ENCODE measurements around the gene EFNA5.
"Not testable (repeated sequence)": the region's sequence is repeated elsewhere in the genome, so short reads cannot be mapped to it uniquely, and the experiment has no call there.

Gene EFNA5

GRCh38 chr5:107450531-107450930 is 220.2 kb downstream of the EFNA5 start:
- no peak for FAIRE-seq

- FAIRE-seq = no peak
Observed at GRCh38 chr5:107449369-107449768, 221.4 kb downstream of the EFNA5 start.

- no peak for FAIRE-seq
Observed at GRCh38 chr5:107447587-107447986, 223.2 kb downstream of the EFNA5 start.

GRCh38 chr5:107446972-107447371 is 223.8 kb downstream of the EFNA5 start:
- no peak for FAIRE-seq

DNA sequence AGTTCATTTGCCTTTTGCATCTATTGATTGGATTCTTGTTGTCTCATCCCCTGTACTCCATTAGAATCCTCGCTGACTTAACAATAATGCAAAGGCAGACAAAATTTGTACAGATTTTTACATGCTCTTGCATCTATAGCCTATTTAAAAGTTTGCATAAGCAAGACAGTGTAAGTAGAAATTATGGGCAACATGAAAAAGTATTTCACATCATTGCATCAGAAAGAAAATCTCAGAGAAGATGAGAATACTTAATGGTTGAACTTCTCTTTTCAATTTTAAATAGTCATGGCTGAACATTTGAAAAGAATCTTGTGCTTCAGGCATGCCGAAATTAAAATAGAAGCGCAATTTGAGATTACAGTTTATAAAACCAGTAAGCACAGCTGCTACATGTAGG is 226.4 kb downstream of the EFNA5 start:
- no peak for FAIRE-seq

DNA sequence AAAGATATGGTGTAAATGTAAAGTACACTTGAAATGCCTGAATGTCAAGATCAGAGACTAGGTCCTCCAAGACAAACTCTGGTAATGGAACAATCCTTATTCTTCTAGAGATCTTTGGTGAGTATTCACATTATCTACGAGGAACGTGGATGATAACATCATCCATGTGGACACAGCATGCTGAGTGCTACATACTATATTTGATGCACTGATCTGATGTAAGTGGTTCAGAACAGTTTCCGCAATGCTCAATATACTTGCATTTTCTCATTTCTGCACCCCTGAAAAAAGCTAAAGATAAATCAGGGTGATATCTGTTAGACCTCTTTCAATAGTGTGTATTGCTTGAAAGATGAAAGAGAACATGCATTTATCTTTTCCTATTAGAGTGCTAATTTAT is 226.8 kb downstream of the EFNA5 start:
- no peak for FAIRE-seq

DNA sequence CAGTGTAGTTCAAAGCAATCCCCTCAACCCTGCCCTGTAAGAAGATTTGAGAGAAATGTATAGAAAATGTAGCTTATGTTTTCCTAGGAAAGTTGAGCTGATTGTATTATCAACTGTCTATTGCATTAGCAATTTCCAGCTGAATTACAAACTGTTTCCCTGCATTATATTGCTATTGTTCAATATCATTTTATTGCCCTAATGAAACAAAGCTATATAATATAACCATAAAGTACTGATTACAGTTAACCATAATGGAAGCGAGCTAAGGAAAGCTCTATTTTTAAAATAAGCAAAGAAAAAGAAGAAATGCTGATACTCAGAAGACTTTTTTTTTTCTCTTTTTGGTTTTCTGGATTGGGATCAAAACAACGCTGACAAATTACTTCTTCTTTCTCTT is 228.3 kb downstream of the EFNA5 start:
- no peak for FAIRE-seq

- no peak for FAIRE-seq
Observed at GRCh38 chr5:107439832-107440231, 230.9 kb downstream of the EFNA5 start.

DNA sequence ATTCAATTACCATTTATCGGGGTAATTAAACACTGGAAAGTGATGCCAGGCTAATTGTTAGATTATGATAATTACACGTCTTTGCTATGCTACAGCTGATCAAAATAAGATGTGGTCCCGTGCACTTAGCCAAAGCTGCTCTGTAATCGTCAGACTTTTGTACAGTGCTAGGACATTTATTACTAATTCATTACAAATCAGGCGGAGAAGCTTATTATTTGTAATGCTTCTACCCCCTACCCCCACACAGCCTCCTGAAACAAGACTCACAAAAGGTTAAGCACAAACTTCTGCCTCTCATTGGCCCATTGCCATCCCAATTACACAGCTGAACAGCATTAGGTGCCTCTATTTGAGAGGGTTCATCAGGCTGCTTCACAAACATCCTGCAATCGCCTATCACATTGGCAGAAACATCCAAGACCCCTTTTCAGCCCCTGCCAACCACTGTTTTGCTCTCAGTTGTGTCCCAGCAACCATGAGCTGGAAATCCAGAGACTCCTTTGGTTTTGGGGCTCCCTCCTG is 232.7 kb downstream of the EFNA5 start:
- no peak for FAIRE-seq

- FAIRE-seq = peak; percentile 30
Observed at GRCh38 chr5:107437154-107437553, 233.6 kb downstream of the EFNA5 start.

DNA sequence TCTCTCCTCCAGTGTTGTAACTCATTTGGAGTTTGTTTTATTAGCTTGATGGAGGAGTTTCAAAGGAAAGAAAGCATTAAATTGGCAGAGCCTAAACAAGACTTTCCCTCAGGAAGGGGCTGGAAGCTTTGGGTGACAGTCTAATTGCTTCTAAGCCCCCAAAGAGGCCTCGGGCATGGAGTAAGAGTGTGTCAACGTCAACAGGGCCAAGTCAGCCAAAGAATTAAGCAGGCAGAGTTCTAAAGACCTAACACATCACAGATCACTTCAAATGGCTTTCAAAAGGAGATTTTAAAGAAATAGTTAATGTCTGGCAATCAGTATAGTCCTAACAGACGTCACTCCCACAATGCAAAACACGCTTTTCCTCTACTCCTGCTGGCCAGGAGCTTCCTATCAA is 234.5 kb downstream of the EFNA5 start:
- no peak for FAIRE-seq

DNA sequence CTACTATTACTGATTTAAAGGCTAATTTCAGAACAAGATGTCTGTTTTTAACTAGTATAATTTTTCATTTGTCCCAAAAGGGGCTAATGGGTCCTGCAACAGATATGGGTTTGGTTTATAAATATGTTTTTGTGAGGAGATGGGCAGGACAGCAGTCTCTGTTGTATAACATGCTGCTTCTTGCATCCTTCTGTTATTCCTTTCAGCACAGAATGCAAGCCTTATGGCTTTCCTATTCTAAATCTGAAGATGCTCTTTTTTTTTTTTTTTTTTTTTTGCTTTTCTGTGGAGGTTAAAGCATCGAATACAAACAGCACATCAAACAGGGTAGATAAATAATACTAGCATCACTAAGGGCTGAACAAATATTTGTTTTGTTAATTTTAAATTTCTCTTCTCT is 235.7 kb downstream of the EFNA5 start:
- no peak for FAIRE-seq

DNA sequence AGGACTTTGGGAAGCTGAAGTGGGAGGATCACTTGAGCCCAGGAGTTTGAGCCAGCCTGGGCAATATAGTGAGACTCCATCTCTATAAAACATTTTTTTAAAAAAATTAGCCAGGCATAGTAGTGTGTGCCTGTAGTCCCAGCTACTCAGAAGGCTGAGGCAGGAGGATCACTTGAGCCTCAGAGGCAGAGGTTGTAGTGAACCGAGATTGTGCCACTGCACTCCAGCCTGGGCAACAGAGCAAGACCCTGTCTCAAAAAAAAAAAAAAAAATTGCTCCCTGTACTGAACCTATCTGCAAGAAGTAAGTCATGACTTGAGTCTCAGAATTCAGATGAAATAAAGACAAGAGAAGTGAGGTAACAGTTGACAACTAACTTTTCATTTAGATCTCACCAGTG is 237.1 kb downstream of the EFNA5 start:
- not testable (repeated sequence) for FAIRE-seq

DNA sequence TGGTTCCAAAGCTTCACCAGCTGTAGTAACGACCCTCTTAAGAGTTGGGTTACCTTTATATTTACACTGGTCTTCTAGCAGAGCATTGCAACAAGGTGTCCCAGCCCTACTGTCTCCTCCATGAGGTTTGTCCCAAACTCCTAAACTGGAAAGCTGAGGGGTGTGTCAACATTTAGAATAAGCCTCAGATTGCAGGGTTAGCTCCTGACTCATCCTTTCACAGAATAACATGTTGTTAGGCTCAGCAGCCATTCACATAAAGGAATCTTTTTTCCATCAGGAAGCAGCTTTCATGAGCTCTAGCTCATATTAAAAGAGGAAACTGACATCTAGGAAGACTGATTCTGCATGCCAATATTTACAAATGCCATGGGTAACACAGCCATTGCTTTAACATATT is 238.7 kb downstream of the EFNA5 start:
- FAIRE-seq = no peak

GRCh38 chr5:107431536-107431935 is 239.2 kb downstream of the EFNA5 start:
- FAIRE-seq = no peak

DNA sequence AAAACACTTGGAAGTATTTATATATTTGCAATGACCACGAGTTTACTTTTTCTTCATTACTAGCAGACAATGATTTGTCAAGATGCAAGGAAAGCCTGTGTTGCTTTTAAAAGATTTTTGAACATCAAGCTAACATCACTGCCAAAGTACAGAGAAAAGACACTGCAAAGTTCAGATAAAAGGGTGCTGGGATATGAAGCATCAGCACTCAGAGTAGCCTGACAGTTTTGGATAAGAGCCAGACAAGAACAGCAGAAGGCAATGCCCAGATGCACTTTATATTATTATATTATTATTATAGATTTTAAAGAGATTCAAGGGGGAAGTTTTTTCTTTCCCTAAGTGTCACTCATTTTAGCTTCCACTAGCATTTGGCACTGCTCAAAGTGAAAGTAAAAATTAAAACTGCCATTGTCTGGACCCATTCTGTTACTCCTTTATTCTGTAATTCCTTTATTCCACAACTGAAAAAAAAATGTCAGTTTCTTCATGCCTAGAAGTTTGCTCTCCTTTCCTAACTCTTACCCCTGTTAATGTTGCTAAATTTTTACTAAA is 240.6 kb downstream of the EFNA5 start:
- FAIRE-seq = no peak

DNA sequence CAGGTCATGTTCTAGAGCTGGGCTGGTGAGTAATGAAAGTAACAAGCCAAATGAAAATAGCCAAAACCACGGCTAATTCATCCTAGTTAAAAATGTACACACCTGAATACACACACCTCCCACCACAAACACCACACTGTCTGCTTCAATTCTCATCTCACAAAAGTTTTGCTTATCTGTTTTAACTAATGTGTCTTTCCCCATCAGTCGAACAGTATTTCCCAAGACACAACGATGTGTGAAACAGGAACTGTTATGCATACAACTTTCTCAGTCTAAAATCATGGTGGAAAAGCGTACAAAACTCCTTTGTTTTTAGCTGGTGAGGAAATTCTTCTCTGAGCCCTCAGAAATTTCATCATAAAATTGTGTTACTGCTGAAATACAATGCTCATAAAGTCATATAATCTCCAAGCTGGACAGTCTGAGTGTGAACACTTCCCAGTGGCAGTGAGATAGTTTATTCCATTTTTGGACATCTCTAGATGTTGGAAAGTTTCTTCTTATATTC is 242.4 kb downstream of the EFNA5 start:
- FAIRE-seq = no peak

GRCh38 chr5:107426872-107427271 is 243.9 kb downstream of the EFNA5 start:
- no peak for FAIRE-seq

- no peak for FAIRE-seq
Observed at GRCh38 chr5:107426209-107426608, 244.5 kb downstream of the EFNA5 start.

DNA sequence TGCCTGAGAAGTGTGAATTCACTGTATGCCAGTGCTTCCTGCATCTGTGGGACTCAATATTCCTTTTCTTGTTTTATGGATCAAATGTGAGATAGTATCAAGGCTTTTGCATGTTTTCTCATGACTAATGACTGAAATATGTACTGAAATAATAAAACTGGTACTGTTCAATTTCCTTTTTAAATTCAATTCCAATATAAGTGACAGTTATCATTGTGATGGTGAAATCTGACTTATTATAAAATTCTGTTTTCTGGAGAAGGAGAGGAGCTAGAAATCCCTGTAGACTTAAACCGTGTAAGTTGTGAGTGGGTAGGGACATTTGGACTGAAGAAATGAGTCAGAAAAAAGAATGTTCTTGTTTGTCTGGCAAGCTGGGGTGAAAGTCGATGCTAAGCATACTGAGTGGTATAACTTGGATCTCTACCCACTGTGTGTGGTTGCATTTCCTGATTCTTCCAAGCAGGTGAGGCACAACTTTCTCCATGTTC is 245.2 kb downstream of the EFNA5 start:
- FAIRE-seq = no peak

DNA sequence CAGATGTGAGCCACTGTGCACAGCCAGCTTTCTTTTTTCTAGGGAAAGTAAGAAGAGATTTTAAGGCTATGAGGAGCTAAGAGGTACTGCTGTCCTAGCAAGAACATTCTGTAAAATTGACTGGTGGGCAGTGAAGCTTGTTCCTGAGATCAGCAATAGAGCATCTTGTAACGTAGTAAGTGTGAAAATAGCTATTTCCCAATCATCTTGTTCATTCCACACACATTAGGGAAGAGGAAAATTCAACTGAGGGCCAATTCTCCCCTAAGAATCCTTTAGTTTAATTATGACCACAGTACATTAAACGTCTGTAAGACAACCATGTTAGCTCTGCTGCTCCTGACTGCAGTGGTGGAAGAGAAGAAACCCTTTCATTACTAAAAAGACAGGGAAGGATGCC is 246.2 kb downstream of the EFNA5 start:
- FAIRE-seq = no peak

DNA sequence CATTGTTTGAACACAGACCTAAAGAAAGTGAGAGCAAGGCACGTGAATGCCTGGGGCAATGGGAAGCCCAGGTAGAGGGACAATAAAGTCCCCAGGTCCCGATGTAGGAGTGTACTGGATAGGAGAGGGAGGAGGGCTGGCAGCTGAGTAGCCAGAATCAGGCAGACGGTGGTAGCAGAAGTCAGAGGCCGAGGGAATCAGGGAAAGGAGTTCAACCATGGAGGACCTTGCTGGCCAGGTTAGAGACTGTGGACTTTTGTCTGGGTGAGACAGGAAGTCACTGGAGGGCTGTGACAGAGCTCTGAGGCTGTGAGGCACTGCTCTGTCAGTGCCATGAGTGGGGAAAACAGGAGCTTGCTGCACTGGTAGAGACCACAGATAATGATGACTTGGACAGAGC is 248.2 kb downstream of the EFNA5 start:
- FAIRE-seq = no peak

- FAIRE-seq = no peak
Observed at GRCh38 chr5:107419498-107419897, 251.2 kb downstream of the EFNA5 start.

DNA sequence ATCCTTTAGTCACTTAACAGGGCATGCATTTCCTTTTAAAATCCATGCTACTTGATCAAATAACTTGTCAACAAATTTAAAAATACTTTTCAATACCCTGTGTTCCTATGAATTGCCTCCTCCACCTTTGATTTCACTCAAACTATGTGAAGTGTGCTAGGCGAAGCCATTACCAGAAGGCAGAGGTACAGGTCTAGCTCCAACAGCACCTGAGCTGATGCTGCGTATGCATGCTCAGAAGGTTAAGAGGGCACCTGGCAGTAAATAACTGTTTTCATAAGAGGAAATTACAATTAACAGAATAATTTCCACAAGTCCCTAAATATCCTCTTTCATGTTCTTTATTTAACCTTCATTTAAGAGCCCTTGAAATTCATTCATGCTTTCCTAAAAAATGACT is 251.8 kb downstream of the EFNA5 start:
- FAIRE-seq = no peak

DNA sequence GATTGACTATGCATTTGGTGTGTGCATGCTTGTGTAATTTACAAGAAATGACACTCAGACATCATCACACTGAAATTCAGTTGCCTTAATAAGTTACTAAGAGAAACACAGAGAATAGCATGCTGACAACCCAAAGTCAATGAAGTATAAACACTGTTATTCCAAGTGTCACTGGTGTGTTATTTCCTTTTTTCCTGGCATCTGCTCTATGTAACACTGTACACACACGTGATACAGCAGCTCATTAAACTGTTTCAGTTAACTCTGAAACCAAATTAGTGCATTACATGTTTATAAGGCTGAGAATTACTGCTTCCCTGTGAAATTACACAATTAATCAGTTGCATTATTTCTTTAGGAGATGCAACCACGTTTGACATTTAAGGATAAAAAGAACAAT is 252.7 kb downstream of the EFNA5 start:
- no peak for FAIRE-seq
